Body of pancreas (tissue), 4 donors: ENCODE measurements around the gene SH3GL1.

Experiments
- POLR2A ChIP-seq, 3 donors: fragments of 450-650 bp; IDR thresholded peaks; one replicate each; pipeline ENCODE4 v1.6.1; 2016; ENCODE audit warnings: antibody characterized with exemption in 3 of 3, mild to moderate bottlenecking in 2 of 3
- TF ChIP-seq, protein P1 (sequence below), 7 experiments: fragments of 450-650 bp in 4 of 7; fragments of 200-600 bp in 3 of 7; sonication (generic) in 3 of 7; IDR thresholded peaks; one replicate each; pipeline ENCODE4 v1.5.1; 2016 to 2019; ENCODE audit warnings: antibody characterized with exemption in 7 of 7

DNA sequence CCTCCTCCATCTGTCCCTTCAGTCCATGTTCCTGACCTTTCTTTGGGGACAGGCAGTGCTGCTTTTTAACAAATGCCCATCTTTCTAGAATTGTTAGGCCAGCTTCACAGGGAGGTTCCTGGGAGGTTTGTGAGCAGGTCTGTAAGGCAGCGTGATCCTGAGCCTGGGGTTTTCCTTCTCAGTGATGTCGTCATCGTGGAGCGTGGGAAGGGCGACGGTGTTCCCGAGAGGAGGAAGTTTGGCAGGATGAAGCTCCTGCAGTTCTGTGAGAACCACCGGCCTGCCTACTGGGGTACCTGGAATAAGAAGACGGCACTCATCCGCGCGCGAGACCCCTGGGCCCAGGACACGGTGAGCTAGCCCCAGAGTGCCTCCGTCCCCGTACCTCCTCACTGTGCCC is 28.9 kb upstream of the SH3GL1 start:
- TF ChIP-seq, protein P1, sequence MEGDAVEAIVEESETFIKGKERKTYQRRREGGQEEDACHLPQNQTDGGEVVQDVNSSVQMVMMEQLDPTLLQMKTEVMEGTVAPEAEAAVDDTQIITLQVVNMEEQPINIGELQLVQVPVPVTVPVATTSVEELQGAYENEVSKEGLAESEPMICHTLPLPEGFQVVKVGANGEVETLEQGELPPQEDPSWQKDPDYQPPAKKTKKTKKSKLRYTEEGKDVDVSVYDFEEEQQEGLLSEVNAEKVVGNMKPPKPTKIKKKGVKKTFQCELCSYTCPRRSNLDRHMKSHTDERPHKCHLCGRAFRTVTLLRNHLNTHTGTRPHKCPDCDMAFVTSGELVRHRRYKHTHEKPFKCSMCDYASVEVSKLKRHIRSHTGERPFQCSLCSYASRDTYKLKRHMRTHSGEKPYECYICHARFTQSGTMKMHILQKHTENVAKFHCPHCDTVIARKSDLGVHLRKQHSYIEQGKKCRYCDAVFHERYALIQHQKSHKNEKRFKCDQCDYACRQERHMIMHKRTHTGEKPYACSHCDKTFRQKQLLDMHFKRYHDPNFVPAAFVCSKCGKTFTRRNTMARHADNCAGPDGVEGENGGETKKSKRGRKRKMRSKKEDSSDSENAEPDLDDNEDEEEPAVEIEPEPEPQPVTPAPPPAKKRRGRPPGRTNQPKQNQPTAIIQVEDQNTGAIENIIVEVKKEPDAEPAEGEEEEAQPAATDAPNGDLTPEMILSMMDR (IDR thresholded peaks at IDR 0.05), result no peak
- no peak for TF ChIP-seq POLR2A (IDR thresholded peaks at IDR 0.05)
